ENCODE data around the gene GP2. TPM values are rescaled to one million over a fixed set of nuclear protein-coding genes. Genes with fewer than 3 reads are reported as not detected.

The GP2 gene
- total and polyA plus RNA-seq, 4 donors, result 0.09 to 0.31 (median 0.27) TPM

DNA sequence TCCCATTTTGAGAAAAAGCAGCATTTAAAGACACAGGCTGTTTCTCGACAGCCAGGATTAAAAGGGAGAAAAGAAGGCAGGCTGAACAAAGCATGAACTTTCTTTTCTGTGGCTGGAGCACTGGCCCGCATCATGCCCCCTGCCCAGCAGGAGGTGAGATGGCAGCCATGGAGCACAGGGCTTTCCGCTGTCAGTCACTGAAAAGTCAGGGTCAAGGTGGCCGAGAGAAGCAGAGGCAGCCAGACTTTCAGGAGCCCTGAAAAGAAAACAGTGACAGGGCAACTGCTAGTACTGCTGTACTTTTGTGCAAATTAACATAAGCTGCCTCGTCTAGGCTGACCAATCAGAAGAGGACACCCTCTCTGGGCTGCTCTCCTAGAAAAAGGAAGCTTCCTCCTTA, 5.8 kb upstream of the GP2 start (continued):
- no peak for TF ChIP-seq HNF4G (IDR thresholded peaks at IDR 0.05)

DNA sequence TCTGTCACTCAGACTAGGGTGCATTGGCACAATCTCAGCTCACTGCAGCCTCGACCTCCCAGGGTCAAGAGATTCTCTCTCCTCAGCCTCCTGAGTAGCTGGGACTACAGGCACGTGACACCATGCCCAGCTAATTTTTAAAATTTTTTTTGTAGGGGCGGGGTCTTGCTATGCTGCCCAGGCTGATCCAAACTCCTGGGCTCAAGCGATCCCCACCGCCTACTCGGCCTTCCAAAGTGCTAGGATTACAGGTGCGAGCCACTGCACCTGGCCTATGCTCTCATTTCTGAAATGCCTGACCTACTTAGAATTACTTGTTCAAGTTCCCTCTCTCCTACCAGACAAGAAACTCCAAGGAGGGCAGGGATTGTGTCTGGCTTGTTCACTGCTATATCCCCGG, 5.1 kb upstream of the GP2 start:
- WGBS, result 89% methylated on average over 8 of the region's 8 CpGs
- Histone ChIP-seq H3K9me3 (ENCODE audit: control insufficient read depth in 4 of 4, low read length in 3 of 4) (no peaks in the 10 kb centered on the region), H3K9ac (ENCODE audit: low read depth in 1 of 2, low read length in 2 of 2) (no peak overlapping the region), H3K27me3 (ENCODE audit: control insufficient read depth in 4 of 4, insufficient read depth in 4 of 4, low read length in 3 of 4) (no peaks in the 10 kb centered on the region), H3K36me3 (ENCODE audit: control insufficient read depth in 4 of 4, insufficient read depth in 3 of 4, low read depth in 1 of 4, low read length in 3 of 4) (no peaks in the 10 kb centered on the region), H3K27ac (ENCODE audit: low read depth in 1 of 2, low read length in 2 of 2) (no peak overlapping the region), H3K4me1 (ENCODE audit: control insufficient read depth in 4 of 4, insufficient read depth in 4 of 4, low read length in 3 of 4) (no peaks in the 10 kb centered on the region), H3K4me3 (ENCODE audit: low read depth in 1 of 3, low read length in 3 of 3) (no peak overlapping the region)
- no peak for DNase-seq (ENCODE audit: low spot score)
- TF ChIP-seq FOXA2 (IDR thresholded peaks at IDR 0.05) (no peak), TAF1 (conservative IDR thresholded peaks at IDR 0.05) (no peak), NR2F2 (IDR thresholded peaks at IDR 0.05) (no peak), FOXA1 (IDR thresholded peaks at IDR 0.05) (no peak), JUND (IDR thresholded peaks at IDR 0.05) (no peak), GABPA (IDR thresholded peaks at IDR 0.05 in 1 of 2, conservative IDR thresholded peaks at IDR 0.05 in 1 of 2) (no peak), SP1 (IDR thresholded peaks at IDR 0.05) (no peak), RXRA (IDR thresholded peaks at IDR 0.05) (no peak), RAD21 (IDR thresholded peaks at IDR 0.05) (no peak)
- TF ChIP-seq, protein P1, sequence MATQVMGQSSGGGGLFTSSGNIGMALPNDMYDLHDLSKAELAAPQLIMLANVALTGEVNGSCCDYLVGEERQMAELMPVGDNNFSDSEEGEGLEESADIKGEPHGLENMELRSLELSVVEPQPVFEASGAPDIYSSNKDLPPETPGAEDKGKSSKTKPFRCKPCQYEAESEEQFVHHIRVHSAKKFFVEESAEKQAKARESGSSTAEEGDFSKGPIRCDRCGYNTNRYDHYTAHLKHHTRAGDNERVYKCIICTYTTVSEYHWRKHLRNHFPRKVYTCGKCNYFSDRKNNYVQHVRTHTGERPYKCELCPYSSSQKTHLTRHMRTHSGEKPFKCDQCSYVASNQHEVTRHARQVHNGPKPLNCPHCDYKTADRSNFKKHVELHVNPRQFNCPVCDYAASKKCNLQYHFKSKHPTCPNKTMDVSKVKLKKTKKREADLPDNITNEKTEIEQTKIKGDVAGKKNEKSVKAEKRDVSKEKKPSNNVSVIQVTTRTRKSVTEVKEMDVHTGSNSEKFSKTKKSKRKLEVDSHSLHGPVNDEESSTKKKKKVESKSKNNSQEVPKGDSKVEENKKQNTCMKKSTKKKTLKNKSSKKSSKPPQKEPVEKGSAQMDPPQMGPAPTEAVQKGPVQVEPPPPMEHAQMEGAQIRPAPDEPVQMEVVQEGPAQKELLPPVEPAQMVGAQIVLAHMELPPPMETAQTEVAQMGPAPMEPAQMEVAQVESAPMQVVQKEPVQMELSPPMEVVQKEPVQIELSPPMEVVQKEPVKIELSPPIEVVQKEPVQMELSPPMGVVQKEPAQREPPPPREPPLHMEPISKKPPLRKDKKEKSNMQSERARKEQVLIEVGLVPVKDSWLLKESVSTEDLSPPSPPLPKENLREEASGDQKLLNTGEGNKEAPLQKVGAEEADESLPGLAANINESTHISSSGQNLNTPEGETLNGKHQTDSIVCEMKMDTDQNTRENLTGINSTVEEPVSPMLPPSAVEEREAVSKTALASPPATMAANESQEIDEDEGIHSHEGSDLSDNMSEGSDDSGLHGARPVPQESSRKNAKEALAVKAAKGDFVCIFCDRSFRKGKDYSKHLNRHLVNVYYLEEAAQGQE (IDR thresholded peaks at IDR 0.05), result no peak
- TF ChIP-seq, protein P2, sequence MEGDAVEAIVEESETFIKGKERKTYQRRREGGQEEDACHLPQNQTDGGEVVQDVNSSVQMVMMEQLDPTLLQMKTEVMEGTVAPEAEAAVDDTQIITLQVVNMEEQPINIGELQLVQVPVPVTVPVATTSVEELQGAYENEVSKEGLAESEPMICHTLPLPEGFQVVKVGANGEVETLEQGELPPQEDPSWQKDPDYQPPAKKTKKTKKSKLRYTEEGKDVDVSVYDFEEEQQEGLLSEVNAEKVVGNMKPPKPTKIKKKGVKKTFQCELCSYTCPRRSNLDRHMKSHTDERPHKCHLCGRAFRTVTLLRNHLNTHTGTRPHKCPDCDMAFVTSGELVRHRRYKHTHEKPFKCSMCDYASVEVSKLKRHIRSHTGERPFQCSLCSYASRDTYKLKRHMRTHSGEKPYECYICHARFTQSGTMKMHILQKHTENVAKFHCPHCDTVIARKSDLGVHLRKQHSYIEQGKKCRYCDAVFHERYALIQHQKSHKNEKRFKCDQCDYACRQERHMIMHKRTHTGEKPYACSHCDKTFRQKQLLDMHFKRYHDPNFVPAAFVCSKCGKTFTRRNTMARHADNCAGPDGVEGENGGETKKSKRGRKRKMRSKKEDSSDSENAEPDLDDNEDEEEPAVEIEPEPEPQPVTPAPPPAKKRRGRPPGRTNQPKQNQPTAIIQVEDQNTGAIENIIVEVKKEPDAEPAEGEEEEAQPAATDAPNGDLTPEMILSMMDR (IDR thresholded peaks at IDR 0.05; ENCODE audit: low read depth, low read length, missing input control), result no peak
- TF ChIP-seq, protein P3, sequence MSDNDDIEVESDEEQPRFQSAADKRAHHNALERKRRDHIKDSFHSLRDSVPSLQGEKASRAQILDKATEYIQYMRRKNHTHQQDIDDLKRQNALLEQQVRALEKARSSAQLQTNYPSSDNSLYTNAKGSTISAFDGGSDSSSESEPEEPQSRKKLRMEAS (IDR thresholded peaks at IDR 0.05), result no peak
- TF ChIP-seq, protein P4, sequence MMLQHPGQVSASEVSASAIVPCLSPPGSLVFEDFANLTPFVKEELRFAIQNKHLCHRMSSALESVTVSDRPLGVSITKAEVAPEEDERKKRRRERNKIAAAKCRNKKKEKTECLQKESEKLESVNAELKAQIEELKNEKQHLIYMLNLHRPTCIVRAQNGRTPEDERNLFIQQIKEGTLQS (IDR thresholded peaks at IDR 0.05), result no peak
- TF ChIP-seq, protein P5, sequence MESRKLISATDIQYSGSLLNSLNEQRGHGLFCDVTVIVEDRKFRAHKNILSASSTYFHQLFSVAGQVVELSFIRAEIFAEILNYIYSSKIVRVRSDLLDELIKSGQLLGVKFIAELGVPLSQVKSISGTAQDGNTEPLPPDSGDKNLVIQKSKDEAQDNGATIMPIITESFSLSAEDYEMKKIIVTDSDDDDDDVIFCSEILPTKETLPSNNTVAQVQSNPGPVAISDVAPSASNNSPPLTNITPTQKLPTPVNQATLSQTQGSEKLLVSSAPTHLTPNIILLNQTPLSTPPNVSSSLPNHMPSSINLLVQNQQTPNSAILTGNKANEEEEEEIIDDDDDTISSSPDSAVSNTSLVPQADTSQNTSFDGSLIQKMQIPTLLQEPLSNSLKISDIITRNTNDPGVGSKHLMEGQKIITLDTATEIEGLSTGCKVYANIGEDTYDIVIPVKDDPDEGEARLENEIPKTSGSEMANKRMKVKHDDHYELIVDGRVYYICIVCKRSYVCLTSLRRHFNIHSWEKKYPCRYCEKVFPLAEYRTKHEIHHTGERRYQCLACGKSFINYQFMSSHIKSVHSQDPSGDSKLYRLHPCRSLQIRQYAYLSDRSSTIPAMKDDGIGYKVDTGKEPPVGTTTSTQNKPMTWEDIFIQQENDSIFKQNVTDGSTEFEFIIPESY (IDR thresholded peaks at IDR 0.05), result no peak

Data from liver (tissue), 9 donors.